Activated CD4-positive, alpha-beta T cell treated with anti-CD3 and anti-CD28 coated beads, Interleukin-2, amount 50 U/mL, for 16 hours (primary cell): Measurements from ENCODE around the gene C17orf100.
A peak's percentile ranks its signal among the peaks of the same experiment; 100 is the strongest.

Source experiments
- DNase-seq: peaks from one replicate; pipeline ENCODE4 v3.0.0-alpha.2; 2020

The C17orf100 gene

DNA sequence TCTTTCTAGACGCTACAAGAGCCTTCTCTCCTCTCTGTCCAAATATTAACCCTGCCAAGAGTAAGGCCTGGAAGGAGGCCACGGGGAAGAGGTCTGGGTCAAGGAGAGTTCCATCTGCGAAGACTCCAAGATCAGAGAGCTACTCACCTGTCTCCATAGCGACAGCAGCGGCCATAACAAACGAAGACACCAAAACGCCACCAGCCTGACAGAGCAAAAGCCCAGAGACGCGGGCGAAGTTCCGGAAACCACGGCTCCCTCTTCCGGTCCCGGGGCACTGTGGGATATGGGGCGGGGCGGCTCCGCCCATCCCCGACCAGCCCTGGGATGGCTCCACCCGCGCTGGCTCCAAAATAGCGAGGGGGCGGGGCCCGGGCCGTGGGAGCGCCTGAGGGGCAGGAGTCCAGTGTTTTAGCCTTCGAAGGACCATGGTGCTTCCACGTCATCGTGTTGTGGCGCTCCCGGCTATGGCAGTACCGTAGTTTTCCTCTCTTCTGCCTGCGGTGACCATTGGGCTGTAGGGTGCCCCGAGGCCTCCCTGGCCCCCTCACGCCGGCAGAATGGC, at the start of gene C17orf100, which contains the start of gene MED31:
Gene C17orf100 (plus strand): TSS at position 409 of the 565 bp plus-strand sequence. CDS start 152 bp downstream, at position 561.
Gene MED31 (minus strand): TSS at position 252 of the 565 bp plus-strand sequence. CDS start 77 bp downstream, at position 175.
- DNase-seq = peak; percentile 97

DNA sequence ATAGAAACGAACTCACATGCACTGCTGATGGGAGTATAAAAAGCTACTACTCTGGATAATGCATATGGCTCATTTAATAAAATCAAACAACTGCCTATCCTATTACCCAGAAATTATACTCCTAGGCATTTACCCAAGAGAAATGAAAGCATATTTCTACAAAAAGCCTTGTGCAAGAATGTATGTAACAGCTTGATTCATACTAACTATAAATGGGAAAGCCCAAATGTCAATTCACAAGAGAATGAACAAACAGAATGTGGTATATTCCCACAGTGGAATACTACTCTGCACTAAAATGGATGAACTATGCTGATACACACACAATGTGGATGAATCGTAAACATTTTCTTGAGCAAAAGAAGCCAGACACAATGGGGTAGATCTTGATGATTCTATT, 49.4 kb upstream of the C17orf100 start:
- DNase-seq = no peak

DNA sequence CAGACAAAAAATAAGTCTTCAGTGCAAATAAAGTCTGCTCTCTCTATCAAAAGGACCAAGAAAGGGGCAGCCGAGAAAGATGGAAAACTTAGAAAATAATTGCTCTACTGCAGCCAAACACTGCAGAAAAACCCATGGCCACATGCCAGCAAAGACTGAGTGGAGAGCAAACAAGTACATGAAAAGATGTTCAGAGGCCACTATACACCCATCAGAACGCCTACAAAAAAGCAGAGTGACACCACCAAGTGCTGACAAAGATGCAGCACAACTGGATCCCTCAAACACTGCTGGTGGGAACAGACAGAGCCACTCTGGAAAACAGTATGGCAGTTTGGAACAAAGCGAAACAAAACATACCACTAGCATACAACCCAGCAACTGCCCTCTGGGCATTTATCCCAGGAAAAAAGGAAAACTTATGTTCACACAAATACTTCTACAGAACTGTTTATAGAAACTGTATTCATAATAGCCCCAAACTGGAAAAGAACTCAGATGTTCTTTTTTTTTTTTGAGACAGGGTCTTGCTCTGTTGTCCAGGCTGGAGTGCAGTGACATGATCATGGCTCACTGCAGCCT, 47.7 kb upstream of the C17orf100 start:
- no peak for DNase-seq

DNA sequence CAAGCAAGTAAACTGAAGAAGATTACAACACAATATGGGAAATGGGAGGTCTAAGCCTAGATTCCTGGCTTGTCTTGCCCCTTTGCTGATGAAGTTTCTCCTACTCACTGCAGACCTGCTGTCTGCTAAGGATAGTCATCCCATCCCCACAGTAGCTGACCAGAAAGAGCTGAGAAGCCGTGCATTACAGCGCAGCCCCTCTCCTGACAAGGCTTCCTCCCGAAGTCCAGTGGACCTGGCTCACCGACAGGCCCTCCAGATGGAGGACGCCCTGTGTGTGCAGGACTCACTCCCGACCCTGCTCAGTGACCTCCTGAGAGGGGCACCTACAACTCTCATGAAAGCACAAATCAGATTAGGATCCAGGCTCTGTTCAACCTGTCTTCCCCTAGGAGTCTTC, 46.4 kb upstream of the C17orf100 start:
- DNase-seq = no peak

DNA sequence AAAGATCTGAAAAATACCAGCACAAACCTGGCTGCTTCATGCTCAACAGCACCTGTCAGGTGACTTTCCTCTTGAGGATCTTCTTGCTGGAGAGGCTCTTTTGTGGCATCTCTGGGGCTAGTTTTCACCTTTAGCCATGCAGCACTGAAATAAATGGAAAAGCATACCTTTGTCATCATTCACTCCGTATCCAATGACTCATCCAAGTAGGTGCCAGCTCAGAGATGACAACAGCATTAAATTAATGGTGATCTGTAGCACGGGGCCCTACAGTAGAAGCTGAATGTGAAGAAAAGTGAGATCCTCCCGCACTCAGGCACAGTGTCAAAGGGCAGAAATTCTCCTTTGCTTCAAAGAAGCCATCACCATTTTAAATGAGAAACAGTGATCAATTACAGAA, 43.2 kb upstream of the C17orf100 start:
- DNase-seq = no peak

DNA sequence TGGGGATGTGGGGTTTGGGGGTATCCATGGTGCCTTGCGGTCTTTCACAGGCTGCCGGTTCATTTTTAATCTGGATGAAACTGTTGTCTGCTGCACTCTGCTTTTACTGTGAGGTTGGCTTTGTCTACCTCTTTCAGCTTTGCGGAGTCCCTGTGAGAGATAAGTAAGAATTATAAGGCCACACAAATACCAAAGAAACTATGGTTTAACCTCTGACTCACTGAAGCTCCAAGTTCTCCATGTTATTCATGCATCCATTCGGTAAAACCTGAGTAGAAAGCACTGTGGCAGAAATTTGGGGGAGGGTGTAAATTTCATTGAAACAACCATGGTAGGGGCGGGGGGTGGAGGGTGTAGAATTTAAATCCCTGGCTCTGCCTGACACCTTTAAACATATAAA, 41.6 kb upstream of the C17orf100 start:
- DNase-seq = no peak

DNA sequence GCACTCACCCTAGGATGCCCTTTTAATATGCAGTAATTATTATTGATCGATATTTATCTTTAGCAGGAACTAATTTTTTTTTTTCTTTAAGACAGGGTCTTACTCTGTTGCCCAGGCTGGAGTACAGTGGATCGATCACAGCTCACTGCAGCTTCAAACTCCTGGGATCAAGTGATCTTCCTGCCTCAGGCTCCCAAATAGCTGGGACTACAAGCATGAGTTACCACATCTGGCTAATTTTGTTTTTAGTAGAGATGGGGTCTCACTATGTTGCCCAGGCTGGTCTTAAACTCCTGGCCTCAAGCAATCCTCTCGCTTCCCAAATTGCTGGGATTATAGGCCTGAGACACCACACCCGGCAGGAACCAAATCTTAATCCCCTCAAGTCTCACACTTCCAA, 40.3 kb upstream of the C17orf100 start:
- no peak for DNase-seq

DNA sequence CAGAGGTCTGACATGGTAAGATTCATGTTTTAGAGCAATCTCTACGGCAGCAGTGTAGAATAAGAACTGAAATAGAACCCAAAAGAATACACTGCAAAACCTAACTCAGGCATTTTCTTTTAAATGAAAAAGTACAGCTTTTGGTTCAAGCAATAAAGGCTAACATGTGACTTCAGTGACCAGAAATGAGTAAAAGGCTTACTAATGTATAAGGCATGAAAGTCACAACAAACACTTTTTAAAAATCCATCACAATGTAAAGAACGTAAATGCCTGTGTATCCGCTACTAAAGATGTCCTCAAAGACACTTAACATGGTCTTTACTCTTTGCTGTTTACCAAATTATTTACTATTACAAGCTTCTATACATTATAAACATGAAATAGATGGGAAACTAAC, 27.6 kb upstream of the C17orf100 start:
- no peak for DNase-seq

DNA sequence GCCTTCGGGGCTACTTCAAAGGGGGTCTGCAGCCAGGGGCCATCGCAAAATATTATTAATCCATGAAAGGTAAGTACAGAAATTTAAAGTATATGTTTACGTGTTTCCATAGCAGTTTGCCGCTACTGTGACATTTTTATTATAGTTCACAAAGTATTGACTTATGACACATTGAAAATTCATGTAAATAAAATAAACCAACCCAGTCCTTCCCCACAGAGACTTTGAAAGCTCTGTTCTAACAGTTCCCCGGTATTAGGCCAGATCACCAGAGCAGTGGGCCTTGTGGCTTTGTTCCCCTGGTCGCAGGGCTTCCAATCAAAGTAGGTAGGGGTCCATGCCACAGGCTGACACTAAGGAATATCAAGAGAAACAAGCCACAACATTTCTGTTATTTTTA, 24.9 kb upstream of the C17orf100 start:
- no peak for DNase-seq

DNA sequence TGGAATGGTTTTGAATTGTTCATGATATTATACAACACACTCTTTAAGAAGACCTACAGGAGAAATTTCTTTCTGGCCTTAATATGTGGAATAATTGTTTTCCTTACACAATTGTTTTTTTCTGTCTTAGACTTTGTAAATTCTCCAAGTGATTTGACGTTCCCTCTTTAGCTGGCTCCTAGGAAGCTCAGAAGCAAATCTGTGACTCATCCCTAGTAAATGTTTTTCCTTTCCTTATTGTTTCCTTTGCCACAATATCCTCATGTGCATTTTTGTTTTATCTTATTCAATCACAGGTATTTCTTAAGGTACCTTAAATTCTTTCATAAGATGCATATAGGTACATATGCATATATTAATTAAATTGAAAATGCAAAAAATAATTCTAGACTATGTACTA, 24.5 kb upstream of the C17orf100 start:
- DNase-seq = no peak

DNA sequence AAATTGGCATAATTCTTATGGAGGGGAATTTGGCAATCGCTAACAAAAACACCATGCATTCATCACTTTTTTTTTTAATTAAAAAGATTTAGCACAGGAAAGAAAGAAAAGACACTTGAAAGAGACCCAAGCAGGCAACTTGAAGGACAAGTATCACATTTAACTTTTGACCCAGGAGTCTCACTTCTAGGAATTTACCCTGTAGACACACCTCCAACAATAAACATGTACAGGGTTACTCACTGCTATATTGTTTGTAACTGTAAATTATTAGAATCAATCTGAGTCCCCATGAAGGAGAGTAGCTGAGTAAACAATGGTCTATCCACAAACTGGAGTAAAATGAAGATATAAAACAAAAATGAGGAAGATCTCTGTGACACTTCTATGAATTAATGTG, 21.2 kb upstream of the C17orf100 start:
- no peak for DNase-seq

DNA sequence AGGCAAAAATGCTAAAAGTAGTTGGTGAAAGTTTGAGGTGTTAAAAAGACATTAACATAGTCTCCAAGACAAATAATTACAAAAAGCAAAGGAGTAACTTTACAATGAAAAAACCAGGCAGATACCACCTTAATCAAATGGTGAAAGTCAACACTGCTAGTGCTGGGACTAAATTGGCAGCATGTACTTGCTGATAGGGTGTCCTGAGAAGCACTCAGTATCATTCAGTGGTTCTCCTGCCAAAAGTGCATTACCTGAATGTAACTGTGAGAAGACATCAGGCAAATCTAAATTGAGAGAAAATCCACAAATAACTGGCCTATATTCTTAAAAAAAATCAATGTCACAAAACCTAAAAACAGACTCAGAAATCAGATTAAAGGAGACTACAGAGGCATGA, 19.0 kb upstream of the C17orf100 start:
- no peak for DNase-seq

DNA sequence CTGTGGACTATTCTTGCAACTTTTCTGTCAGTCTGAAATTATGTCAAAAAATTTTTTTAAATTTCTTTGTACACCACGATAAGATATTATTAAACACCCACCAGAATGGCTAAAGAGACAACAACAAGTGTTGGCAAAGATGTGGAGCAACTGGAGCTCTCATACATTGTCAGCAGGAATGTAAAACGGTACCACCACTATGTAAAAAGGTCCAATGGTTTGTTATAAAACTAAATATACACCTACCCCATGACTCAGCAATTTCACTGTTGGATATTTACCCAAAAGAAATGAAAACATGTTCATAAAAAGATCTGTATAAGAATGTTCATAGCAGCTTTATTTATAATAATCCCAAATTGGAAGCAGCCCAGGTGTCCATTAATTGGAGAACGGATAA, 18.3 kb upstream of the C17orf100 start:
- no peak for DNase-seq

DNA sequence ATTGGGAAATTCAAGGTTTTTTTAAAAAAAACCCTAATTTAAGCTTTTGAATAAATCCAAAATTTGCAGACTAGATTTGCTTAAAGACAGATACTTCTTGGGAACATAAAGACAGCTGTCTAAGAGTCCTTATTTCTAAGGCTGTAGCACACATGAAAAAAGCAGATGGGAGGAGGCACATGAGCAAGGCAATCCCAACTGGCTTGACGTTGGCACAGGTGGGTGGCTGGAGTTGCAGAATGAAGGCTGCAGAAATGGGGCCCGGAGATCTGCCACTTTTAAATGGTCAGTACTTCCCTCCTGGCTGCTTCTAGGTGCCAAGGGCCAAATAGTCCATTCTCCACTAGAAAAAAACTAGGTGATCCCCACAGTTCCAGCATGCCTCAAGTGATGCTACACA, 15.5 kb upstream of the C17orf100 start:
- DNase-seq = no peak

DNA sequence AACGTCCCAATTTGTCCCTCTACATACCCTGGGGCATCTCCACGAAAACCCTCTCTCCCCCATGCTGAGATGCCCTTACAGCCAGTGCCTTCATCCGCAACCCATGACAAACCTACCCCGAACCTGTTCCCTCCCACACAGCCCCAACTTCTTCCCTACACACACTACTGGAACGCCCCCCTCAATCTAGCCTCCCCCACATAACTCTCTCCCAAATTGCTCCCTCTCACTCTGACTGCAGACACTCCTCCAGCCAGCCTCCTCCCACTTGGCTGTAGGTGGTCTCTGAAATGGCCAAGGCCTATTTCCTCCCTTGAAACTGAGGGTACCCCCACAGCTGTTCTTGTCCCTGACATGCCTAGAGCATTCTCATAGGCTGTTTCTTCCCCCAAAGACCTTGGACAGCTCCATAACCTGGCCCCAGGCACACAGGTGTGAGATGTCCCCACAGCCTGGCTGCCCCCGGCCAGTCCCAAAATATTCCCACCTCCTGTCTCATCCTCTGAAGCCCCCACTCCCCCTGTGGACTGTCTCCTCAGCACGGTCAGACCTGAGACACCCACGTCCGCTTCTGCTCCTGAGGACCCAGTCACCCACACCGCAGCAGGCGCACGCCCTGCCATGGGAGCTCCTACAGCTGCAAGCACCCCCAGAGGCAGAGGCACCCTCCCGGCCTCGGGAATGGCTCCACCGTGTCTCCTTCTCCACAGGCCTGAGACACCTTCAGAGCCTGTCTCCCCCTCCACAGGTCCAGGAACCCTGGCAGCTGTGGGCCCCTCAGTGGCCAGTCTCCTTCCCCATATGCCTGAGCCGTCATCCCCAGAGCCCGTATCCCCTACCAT, 14.7 kb upstream of the C17orf100 start:
- no peak for DNase-seq

DNA sequence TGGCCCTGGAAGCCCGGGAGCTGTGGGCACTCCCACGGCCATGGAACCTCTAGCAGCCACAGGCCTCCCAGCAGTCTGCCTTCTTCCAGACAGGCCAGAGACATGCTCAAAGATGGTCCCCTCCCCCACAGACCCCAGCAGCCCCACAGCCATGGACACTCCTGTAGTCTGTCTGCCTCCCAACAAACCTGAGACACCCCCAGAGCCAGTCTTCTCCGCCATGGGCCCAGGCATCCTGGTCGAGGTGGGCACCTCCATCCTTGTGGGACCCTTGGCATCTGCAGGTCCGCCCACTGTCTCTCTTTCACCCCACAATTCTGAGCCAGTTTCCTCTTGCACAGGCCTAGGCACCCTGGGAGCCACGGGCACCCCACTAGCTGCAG, 14.1 kb upstream of the C17orf100 start:
- no peak for DNase-seq

DNA sequence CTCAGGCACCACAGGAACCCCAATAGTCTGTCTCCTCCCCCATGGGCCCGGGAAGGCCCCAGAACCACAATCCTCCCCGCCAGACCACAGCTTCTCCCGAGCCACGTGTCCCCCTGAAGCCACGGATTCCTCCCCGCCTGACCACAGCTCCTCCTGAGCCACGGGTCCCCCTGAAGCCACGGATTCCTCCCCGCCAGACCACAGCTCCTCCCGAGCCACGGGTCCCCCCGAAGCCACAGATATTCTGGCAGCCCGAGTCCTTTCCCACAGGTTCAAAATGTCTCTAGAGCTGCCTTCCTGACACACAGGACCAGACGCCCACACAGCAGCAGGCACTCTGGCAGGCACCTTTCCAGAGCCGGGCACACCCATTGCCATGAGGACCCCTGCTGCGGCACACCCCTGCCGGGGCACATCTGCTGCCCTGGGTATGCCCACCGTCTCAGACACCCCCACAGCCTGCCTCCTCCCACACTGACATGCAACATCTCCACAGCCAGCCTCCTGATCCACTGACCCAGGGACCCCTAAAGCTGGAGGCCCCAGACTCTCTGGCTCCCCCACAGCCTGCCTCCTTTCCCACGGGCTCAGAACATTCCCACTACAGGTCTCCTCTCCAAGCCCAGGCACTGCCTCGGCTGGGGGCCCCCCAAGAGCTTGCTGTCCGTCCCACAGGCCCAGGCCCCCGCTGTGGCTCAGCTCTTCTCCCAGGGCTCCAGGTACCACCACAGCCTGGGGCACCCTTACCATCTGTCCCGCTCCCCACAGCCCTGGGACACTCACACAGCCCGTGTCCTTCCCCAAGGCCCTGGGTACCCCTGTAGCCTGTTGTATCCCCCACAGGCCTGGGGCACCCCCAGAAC, 13.3 kb upstream of the C17orf100 start:
- DNase-seq = no peak

DNA sequence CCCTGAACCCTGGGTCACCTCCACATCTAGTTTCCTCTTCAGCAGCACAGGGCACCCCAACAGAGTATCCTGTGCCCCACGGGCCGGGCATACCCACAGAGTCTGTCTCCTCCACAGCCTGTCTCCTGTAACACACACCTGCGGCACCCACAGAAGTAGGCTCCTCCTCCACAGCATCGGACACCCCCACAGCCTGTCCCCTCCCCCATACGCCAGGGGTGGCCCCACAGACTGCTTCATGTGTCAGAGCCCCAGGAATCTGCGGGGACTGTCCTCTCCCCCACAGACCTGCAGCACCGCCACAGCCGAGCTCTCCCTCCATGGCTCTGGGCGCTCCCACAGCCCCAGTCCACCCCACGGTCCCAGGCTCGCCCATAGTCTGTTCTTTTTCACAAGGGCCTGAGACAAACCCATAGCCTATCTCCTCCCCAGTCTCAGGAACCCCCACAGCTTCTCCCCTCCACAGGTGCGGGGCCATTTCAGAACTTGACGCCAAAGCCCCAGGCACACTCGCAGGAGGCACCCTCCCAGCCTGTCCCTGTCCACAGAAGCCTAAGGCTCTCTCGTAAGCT, 12.5 kb upstream of the C17orf100 start:
- no peak for DNase-seq

DNA sequence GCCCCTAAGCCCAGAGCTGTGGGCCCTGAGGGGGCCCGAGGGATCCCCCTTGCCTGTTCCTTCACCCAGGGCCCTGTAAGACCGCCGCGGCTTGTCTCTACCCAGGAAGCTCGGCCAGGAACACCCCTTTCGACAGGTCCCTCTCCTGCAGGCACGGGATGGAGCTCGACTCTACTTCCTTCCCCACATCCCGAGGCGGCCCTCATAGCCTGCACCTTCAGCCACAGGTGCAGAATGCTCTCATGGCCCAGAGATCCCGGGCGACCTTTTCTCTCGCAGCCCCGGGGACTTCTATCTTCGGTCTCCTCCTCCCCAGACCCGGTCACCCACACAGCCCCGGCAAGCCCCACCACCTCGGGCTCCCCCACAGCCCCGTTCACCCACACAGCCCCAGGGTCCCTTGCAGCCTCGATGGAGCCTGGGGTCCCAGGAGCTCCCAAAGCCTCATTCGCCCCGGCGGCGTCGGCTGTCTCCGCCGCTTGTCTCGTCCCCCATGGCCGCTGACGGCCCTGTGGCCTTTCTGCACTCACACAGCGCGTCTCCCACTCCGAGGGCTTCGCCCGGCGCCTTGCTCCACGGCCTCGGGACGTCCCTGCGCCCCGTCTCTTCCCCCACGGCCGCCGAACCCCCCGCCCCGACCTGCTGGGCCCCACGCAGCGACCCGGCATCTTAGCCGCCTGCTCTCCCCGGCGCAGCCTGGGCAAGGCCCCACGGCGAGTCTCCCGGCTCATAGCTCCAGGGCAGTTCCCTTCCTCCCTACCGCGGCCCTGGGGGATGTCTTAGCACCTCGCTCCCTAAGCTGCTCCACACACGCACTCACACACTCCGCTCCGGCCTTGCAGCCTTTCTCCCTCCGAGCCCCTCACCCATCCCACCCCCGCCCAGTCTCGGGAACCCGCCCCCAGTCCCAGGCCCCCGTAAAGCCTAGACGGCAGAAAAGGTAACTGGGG, 11.7 kb upstream of the C17orf100 start:
- DNase-seq = no peak

DNA sequence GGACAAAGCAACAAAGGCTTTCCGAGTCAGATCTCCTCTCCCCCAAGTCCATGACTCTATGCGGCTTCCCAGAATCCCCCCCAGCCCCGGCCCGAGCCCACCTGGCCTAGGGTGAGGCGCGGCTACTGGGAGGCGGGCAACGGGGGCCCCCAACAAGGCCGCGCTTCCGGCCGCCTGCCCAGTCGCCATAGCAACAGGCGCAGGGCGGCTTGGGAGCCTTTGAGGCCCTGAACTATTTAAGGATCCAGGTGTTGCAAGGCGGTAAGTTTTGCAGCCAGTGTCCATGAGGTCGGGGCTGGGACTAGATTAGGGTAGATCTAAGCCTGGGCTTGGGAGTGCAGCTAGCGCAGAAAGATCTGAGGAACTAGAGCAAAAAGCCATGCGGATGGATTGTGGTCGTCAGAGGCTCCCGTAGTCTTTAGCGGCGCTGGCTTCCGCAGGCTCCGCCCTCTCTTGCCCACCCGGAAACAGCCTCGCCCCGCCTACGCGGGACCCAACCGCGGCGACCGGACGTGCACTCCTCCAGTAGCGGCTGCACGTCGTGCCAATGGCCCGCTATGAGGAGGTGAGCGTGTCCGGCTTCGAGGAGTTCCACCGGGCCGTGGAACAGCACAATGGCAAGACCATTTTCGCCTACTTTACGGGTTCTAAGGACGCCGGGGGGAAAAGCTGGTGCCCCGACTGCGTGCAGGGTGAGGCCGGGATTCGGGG, 10.9 kb upstream of the C17orf100 start, which contains the start of the genes KIAA0753 and TXNDC17:
Gene KIAA0753 (minus strand): TSS at position 176 of the 711 bp plus-strand sequence. CDS start 5,608 bp downstream, outside the sequence.
Gene TXNDC17 (plus strand): TSS at position 525 of the 711 bp plus-strand sequence. CDS start 23 bp downstream, at position 548.
- peak; percentile 97 for DNase-seq
